ENCODE data around the gene GK. TPM values are rescaled to one million over a fixed set of nuclear protein-coding genes. Genes with fewer than 3 reads are reported as not detected.
"Not testable (repeated sequence)": the region's sequence is repeated elsewhere in the genome, so short reads cannot be mapped to it uniquely, and the experiment has no call there.

GK gene
- total RNA-seq, result 71.1 and 77.5 TPM in 2 replicates

GRCh38 chrX:30653415-30654131 is at the start of gene GK:
TSS of gene GK (plus strand) at chrX:30653423. CDS start at chrX:30653538, 115 bp downstream.
- Mint-ChIP-seq H3K27ac (peak within 1 kb of the TSS; percentile 97), H3K27me3 (ENCODE audit: insufficient read depth) (no peaks in the 10 kb centered on the region), H3K36me3 (ENCODE audit: low read depth) (peaks cover 11% of the 10 kb centered on the region), H3K9me3 (no peaks in the 10 kb centered on the region), H3K4me3 (peak within 1 kb of the TSS; percentile 95), H3K4me1 (ENCODE audit: low read depth) (peaks cover 49% of the 10 kb centered on the region)
- intact Hi-C loops (cut with micrococcal nuclease), result loop anchor here (5.0 to 10.0 kb wide), 2 partner anchors 404 to 441 kb away; no protein-coding TSS in a partner anchor
- no peak for DNase-seq (ENCODE audit: low spot score)

DNA sequence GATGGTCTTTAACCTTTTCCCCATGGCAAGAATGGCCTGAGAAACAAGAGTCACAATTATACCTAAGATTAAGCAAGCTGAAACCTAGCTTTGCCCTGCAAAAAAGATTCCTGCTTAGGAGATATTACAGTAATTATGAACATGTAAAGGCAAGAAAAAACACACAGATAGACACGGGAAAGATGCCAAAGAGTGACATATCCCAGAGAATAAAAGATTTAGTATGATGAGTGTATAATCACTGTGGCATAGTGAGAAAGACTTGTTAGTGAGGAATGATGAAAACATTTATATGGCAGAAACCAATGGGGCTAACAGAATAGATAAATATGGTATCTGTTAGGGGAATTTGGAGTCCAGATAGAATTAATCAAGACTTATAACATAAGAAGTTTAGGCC is 46.1 kb upstream of the GK start:
- Mint-ChIP-seq H3K27me3 (ENCODE audit: insufficient read depth) (peaks cover 9% of the 10 kb centered on the region), H3K4me3 (no peak overlapping the region), H3K27ac (no peak overlapping the region), H3K9me3 (no peaks in the 10 kb centered on the region), H3K36me3 (ENCODE audit: low read depth) (no peaks in the 10 kb centered on the region), H3K4me1 (ENCODE audit: low read depth) (no peaks in the 10 kb centered on the region)
- intact Hi-C loops (cut with micrococcal nuclease), result no loop called here
- no peak for DNase-seq (ENCODE audit: low spot score)

DNA sequence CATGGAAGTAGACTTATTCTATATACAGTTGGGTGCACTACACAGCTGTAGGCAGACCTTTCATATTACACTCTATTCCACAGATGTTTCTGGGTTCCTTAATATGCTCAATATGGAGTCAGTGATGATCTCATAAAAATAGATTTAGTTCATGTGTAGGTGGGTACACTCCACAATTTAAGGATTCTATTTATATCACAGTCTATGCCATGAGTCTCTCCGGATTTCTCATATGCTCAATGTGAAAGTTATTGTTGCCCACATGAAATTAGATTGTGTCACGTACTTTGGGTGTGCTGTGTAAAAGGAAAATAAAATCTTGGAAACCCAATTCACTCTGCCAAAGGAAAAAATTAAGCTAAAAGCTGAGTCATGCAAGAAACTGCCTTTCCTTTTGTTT is 43.2 kb upstream of the GK start:
- H3K27me3 Mint-ChIP-seq (ENCODE audit: insufficient read depth), result peaks cover 9% of the 10 kb centered on the region
- intact Hi-C loops (cut with micrococcal nuclease), result no loop called here
- no peaks in the 10 kb centered on the region for H3K36me3 Mint-ChIP-seq (ENCODE audit: low read depth)
- H3K27ac Mint-ChIP-seq, result no peak overlapping the region
- no peak overlapping the region for H3K4me3 Mint-ChIP-seq
- H3K9me3 Mint-ChIP-seq, result no peaks in the 10 kb centered on the region
- no peaks in the 10 kb centered on the region for H3K4me1 Mint-ChIP-seq (ENCODE audit: low read depth)
- DNase-seq (ENCODE audit: low spot score), result no peak

GRCh38 chrX:30612250-30612655 is 41.0 kb upstream of the GK start:
- Mint-ChIP-seq H3K4me1 (ENCODE audit: low read depth) (no peaks in the 10 kb centered on the region), H3K36me3 (ENCODE audit: low read depth) (no peaks in the 10 kb centered on the region), H3K27ac (no peak overlapping the region), H3K27me3 (ENCODE audit: insufficient read depth) (peaks cover 5% of the 10 kb centered on the region), H3K9me3 (no peaks in the 10 kb centered on the region), H3K4me3 (no peak overlapping the region)
- DNase-seq (ENCODE audit: low spot score), result no peak
- intact Hi-C loops (cut with micrococcal nuclease), result no loop called here

- intact Hi-C loops (cut with micrococcal nuclease), result no loop called here
- H3K36me3 Mint-ChIP-seq (ENCODE audit: low read depth), result no peaks in the 10 kb centered on the region
- peaks cover 4% of the 10 kb centered on the region for H3K27me3 Mint-ChIP-seq (ENCODE audit: insufficient read depth)
- no peaks in the 10 kb centered on the region for H3K9me3 Mint-ChIP-seq
- no peak overlapping the region for H3K4me3 Mint-ChIP-seq
- H3K4me1 Mint-ChIP-seq (ENCODE audit: low read depth), result no peaks in the 10 kb centered on the region
- DNase-seq (ENCODE audit: low spot score), result no peak
- H3K27ac Mint-ChIP-seq, result no peak overlapping the region
These were observed 39.5 kb upstream of the GK start for GRCh38 chrX:30613721-30614120.

DNA sequence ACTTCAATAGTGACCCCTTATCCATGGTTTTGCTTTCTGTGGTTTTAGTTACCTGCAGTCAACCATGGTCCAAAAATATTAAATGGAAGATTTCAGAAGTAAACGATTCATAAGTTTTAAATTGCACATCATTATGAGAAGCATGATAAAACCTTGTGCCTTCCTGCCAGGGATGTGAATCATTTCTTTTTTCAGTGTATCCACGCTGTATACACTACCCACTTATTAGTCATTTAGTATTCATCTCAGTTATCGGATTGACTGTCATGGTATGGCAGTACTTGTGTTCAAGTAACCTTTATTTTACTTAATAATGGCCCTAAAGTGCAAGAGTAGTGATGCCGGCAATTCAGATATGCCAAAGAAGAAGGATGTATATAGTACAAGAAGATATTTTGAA is 38.0 kb upstream of the GK start:
- intact Hi-C loops (cut with micrococcal nuclease), result no loop called here
- no peak overlapping the region for H3K27ac Mint-ChIP-seq
- no peak for DNase-seq (ENCODE audit: low spot score)
- no peak overlapping the region for H3K4me3 Mint-ChIP-seq
- no peaks in the 10 kb centered on the region for H3K4me1 Mint-ChIP-seq (ENCODE audit: low read depth)
- H3K9me3 Mint-ChIP-seq, result no peaks in the 10 kb centered on the region
- H3K27me3 Mint-ChIP-seq (ENCODE audit: insufficient read depth), result peaks cover 1% of the 10 kb centered on the region
- no peaks in the 10 kb centered on the region for H3K36me3 Mint-ChIP-seq (ENCODE audit: low read depth)

DNA sequence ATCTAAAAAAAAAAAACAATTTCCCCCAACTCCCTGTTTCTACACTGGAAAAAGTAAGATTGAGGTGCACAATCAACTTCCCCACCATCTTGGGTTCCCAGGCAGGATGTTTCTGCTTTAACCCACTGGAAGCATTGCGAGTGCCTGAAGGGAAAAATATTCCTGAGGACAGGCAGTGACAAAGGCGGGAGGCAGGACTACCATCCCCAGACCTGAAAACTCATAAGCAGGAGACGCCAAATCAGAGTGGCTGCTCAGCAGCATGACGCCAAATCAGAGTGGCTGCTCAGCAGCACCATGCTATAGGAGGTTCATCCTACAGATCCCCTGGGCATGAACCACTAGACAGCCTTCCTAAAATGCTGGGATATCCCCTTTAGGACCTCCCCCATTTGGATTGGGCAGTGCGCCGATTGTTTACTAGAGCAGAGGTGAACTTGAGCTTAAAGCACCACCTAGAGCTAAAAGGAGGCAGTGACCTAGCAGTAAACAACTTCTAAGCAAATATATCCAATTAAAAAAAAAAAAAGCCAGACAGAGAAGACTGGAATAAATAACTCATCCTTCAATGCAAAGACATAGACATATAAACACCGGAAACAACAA is 35.0 kb upstream of the GK start:
- H3K4me1 Mint-ChIP-seq (ENCODE audit: low read depth), result no peaks in the 10 kb centered on the region
- H3K9me3 Mint-ChIP-seq, result peaks cover 13% of the 10 kb centered on the region
- no peak overlapping the region for H3K27ac Mint-ChIP-seq
- intact Hi-C loops (cut with micrococcal nuclease), result loop anchor here (2.0 kb wide), 1 partner anchor 47 kb away; no protein-coding TSS in a partner anchor
- no peaks in the 10 kb centered on the region for H3K36me3 Mint-ChIP-seq (ENCODE audit: low read depth)
- no peak overlapping the region for H3K4me3 Mint-ChIP-seq
- H3K27me3 Mint-ChIP-seq (ENCODE audit: insufficient read depth), result peaks cover 3% of the 10 kb centered on the region
- DNase-seq (ENCODE audit: low spot score), result no peak

GRCh38 chrX:30620125-30620524 is 33.1 kb upstream of the GK start:
- Mint-ChIP-seq H3K27me3 (ENCODE audit: insufficient read depth) (peaks cover 3% of the 10 kb centered on the region), H3K27ac (no peak overlapping the region), H3K36me3 (ENCODE audit: low read depth) (no peaks in the 10 kb centered on the region), H3K4me1 (ENCODE audit: low read depth) (no peaks in the 10 kb centered on the region), H3K9me3 (peaks cover 16% of the 10 kb centered on the region), H3K4me3 (no peak overlapping the region)
- intact Hi-C loops (cut with micrococcal nuclease), result no loop called here
- DNase-seq (ENCODE audit: low spot score), result no peak

DNA sequence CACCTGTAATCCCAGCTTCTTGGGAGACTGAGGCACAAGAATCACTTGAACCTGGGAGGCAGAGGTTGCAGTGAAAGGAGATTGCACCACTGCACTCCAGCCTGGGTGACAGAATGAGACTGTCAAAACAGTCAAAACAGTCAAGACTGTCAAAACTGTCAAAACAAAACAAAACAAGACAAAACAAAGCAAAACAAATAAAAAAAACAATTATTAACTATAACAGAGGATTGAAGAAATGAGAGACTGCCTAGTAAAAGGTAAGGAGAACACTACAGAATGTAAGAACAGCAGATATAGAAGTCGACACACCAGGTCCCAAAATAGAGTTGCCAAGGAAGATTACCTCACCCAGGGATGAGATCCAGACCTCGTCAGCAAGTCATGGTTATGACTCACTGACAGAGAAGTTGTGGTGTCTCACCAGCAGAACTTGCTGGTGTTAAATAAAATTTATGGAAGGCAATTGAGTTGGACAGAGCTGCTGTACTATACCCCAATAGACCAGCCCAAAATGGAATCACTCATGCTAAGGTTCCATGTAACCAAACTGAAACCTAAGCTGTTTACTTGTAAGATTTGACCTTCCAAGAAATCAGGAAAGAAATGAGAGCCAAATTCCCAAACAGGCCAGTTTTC is 32.1 kb upstream of the GK start:
- no peak for DNase-seq (ENCODE audit: low spot score)
- Mint-ChIP-seq H3K9me3 (peaks cover 16% of the 10 kb centered on the region), H3K4me3 (no peak overlapping the region), H3K36me3 (ENCODE audit: low read depth) (no peaks in the 10 kb centered on the region), H3K27ac (no peak overlapping the region), H3K27me3 (ENCODE audit: insufficient read depth) (peaks cover 3% of the 10 kb centered on the region), H3K4me1 (ENCODE audit: low read depth) (no peaks in the 10 kb centered on the region)
- intact Hi-C loops (cut with micrococcal nuclease), result no loop called here

GRCh38 chrX:30622361-30622760 is 30.9 kb upstream of the GK start:
- H3K36me3 Mint-ChIP-seq (ENCODE audit: low read depth), result no peaks in the 10 kb centered on the region
- intact Hi-C loops (cut with micrococcal nuclease), result no loop called here
- peaks cover 16% of the 10 kb centered on the region for H3K9me3 Mint-ChIP-seq
- DNase-seq (ENCODE audit: low spot score), result no peak
- H3K4me1 Mint-ChIP-seq (ENCODE audit: low read depth), result no peaks in the 10 kb centered on the region
- H3K27ac Mint-ChIP-seq, result no peak overlapping the region
- H3K4me3 Mint-ChIP-seq, result no peak overlapping the region
- peaks cover 1% of the 10 kb centered on the region for H3K27me3 Mint-ChIP-seq (ENCODE audit: insufficient read depth)

DNA sequence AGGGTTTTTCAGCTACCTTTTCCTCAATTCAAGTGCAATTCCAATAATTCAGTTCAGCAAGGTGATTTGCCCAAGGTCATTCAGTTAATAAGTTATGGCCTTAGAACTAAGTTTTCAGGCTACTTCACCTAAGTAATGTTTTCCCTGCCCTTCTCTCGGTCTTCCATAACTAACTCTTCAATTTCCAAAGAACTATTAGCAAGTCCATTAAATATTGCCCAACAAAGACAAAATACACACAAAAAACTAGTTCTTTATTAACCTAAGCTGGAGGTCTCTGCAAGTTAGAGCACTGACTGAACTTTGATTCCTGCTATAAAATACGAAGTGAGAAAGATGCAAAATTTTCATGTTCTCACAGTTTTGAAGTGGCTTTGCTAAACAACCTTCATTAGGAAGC is 26.8 kb upstream of the GK start:
- H3K4me1 Mint-ChIP-seq (ENCODE audit: low read depth), result no peaks in the 10 kb centered on the region
- no peak overlapping the region for H3K27ac Mint-ChIP-seq

DNA sequence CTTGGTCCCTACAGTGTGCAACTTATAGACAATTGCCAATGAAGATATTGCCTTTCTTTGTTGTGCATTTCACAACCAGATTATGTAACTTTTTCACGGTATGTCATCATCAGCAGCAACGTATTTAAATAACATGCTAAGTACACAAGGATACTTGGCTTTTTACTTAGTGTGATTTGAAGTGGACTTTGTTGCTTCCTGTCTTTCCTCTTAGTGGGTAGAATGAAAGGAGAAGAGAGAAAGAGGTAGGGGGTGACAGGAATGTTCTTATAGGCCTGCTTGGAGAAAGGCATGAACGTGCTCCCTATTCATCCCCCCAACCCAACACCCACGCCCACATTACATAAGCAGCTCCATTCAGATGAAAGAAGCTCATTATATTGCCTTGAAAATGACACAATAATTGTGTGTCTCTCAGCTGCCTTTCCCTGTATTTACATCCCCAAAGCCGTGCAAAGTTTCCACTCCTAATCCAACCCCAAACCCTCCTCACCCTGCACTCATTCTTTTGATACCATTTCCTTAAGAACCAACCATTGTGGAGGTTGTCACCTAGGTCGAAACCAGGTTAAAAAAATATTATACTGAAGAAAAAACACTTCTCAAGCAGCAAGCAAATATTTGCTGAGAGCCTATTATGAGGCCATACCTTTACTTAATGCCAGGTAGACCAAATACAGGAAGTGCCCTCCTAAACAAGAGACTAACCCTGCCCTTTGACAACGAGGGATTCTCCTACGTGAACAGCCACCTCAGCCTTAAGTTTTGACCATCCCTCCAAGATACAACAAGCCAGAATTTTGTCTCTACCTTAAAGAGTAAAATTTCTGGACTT is 25.2 kb upstream of the GK start:
- intact Hi-C loops (cut with micrococcal nuclease), result no loop called here
- no peak overlapping the region for H3K27ac Mint-ChIP-seq
- H3K9me3 Mint-ChIP-seq, result peaks cover 5% of the 10 kb centered on the region
- H3K4me3 Mint-ChIP-seq, result no peak overlapping the region
- no peaks in the 10 kb centered on the region for H3K4me1 Mint-ChIP-seq (ENCODE audit: low read depth)
- DNase-seq (ENCODE audit: low spot score), result no peak
- H3K27me3 Mint-ChIP-seq (ENCODE audit: insufficient read depth), result no peaks in the 10 kb centered on the region
- no peaks in the 10 kb centered on the region for H3K36me3 Mint-ChIP-seq (ENCODE audit: low read depth)

More for the DNA sequence above, 26.8 kb upstream of the GK start:
- intact Hi-C loops (cut with micrococcal nuclease), result no loop called here
- DNase-seq (ENCODE audit: low spot score), result no peak
- Mint-ChIP-seq H3K27me3 (ENCODE audit: insufficient read depth) (no peaks in the 10 kb centered on the region), H3K9me3 (peaks cover 12% of the 10 kb centered on the region), H3K4me3 (no peak overlapping the region), H3K36me3 (ENCODE audit: low read depth) (no peaks in the 10 kb centered on the region)

- H3K4me1 Mint-ChIP-seq (ENCODE audit: low read depth); H3K9me3 Mint-ChIP-seq; H3K36me3 Mint-ChIP-seq (ENCODE audit: low read depth); H3K27ac Mint-ChIP-seq; intact Hi-C loops (cut with micrococcal nuclease); H3K4me3 Mint-ChIP-seq; DNase-seq (ENCODE audit: low spot score); H3K27me3 Mint-ChIP-seq (ENCODE audit: insufficient read depth): not testable (repeated sequence)
These were observed 19.2 kb upstream of the GK start for GRCh38 chrX:30634070-30634469.

All from activated T-helper 1 cell treated with anti-CD3 and anti-CD28 coated beads, Interleukin-12 subunit alpha, Interleukin-12 subunit beta, Interleukin-2, Interleukin-4 antibody, amounts not matched to agents 30 ng/mL and 10 ng/mL and 1 ng/mL, durations not matched to agents 14 hours and 24 hours and 36 hours (primary cell).